Fibroblast of pulmonary artery (primary cell): Measurements from ENCODE around the gene FOLR3.
"Not testable (repeated sequence)": the region's sequence is repeated elsewhere in the genome, so short reads cannot be mapped to it uniquely, and the experiment has no call there.

Experiments
- DNase-seq: peaks from one replicate; pipeline ENCODE4 v3.0.0-alpha.2; 2010; ENCODE audit warnings: low read depth
- H3K4me3 ChIP-seq: replicated peaks from 2 replicates; pipeline ENCODE4 v1.5.1; 2011; ENCODE audit warnings: low read depth, mild to moderate bottlenecking, control low read depth, low read length, moderate library complexity
- CTCF ChIP-seq: IDR thresholded peaks from 2 replicates; pipeline ENCODE4 v1.5.1; 2011; ENCODE audit warnings: mild to moderate bottlenecking, control low read depth, low read length, inconsistent platforms; ENCODE audit errors: missing control alignments

The FOLR3 gene

GRCh38 chr11:72146625-72147024 lies 11.1 kb downstream of the FOLR3 start:
- H3K4me3 ChIP-seq: no peak overlapping the region
- no peak for DNase-seq
- no peak for TF ChIP-seq CTCF

GRCh38 chr11:72150882-72151281 lies 15.4 kb downstream of the FOLR3 start:
- no peak for DNase-seq
- no peak for TF ChIP-seq CTCF
- no peak overlapping the region for H3K4me3 ChIP-seq

- H3K4me3 ChIP-seq, DNase-seq: not testable (repeated sequence)
These were observed 18.3 kb downstream of the FOLR3 start for GRCh38 chr11:72153874-72154273.

- no peak overlapping the region for H3K4me3 ChIP-seq
- no peak for DNase-seq
- no peak for TF ChIP-seq CTCF
These were observed 19.3 kb downstream of the FOLR3 start for GRCh38 chr11:72154816-72155215.

- no peak overlapping the region for H3K4me3 ChIP-seq
- no peak for TF ChIP-seq CTCF
- no peak for DNase-seq
These were observed 20.2 kb downstream of the FOLR3 start for GRCh38 chr11:72155751-72156150.

- no peak for TF ChIP-seq CTCF
- DNase-seq: no peak
- no peak overlapping the region for H3K4me3 ChIP-seq
These were observed 21.6 kb downstream of the FOLR3 start for GRCh38 chr11:72157131-72157530.

GRCh38 chr11:72160319-72160718 lies 24.8 kb downstream of the FOLR3 start:
- no peak for DNase-seq
- no peak overlapping the region for H3K4me3 ChIP-seq
- no peak for TF ChIP-seq CTCF
